GM18873 (cell line): ENCODE results near the gene CHCHD2.
"Not testable (repeated sequence)": the region's sequence is repeated elsewhere in the genome, so short reads cannot be mapped to it uniquely, and the experiment has no call there.

Source experiments
- ATAC-seq: cut with Tn5 transposase; IDR thresholded peaks from one replicate; pipeline ENCODE4 v1.9.1; 2021; ENCODE audit warnings: mild to moderate bottlenecking, moderate library complexity, moderate number of reproducible peaks; ENCODE audit not compliant: unreplicated experiment, low FRiP score

Gene CHCHD2, protein sequence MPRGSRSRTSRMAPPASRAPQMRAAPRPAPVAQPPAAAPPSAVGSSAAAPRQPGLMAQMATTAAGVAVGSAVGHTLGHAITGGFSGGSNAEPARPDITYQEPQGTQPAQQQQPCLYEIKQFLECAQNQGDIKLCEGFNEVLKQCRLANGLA

DNA sequence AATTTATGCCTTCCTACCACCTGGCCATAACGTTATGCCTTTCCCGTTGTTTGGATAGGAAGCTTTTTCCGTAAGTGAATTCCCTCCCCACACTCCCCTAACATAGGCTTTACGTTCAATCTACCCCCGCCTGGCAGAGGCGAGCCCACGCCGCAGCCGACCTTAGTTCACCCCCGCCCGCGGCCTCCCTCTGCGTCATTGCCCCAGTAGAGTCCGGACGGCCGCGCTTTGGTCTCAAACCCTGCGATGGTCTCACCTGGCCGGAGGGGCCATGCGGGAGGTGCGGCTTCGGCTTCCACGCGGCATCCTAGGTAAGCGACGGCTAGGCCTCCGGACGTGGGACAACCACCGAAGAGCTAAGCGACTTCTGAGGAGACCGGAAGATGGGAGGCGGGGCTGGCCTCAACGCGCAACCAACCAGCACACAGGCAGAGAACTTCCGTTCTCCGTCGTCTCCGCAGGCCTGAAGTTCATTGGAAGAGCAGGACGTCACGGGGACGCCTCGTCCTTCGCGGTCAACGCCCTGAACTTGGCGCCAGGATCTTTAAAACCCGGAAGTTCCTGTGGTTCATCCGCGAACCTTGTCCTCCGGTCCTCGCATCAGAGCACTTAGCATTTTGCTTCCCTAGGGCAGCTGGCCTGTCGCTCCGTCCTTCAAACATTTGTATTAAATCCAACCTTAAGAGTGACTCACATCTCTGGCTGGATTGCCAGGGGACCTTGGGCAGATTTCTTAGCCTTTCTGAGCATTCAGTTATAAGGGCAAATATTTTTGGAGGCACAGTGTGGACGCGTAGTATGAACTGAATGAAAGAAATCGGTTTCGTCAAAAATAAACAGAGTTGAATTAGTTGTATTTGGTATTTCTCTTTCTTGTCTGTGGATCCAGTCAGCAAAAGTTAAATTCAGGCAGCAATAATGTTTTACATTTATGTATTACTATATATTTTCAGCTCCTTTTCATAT lies at the start of gene CHCHD2:
CHCHD2 (minus strand) TSS at position 369 of the 966 bp plus-strand sequence; CDS start at position 306, 63 bp downstream.
- peak; percentile 99 for ATAC-seq

DNA sequence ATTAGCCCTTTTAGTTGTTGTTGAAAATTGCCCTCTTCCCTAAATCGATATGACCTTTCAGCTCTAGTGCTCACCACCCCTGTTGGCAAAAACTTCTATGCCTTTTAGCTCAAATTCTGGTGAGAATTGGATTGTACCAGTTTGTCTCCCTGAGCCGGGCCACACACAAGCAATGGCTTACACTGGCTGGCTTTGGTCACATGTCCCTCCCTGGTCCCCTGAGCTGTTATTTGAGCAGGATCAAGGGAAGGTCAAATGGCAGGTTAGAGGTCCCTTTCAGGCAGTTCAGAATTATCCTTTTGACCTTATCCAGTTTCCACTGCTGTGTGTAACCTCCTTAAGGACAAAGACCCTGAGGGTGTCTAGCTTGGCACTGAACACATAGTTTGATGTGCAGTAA lies 24.8 kb upstream of the CHCHD2 start:
- ATAC-seq: not testable (repeated sequence)

DNA sequence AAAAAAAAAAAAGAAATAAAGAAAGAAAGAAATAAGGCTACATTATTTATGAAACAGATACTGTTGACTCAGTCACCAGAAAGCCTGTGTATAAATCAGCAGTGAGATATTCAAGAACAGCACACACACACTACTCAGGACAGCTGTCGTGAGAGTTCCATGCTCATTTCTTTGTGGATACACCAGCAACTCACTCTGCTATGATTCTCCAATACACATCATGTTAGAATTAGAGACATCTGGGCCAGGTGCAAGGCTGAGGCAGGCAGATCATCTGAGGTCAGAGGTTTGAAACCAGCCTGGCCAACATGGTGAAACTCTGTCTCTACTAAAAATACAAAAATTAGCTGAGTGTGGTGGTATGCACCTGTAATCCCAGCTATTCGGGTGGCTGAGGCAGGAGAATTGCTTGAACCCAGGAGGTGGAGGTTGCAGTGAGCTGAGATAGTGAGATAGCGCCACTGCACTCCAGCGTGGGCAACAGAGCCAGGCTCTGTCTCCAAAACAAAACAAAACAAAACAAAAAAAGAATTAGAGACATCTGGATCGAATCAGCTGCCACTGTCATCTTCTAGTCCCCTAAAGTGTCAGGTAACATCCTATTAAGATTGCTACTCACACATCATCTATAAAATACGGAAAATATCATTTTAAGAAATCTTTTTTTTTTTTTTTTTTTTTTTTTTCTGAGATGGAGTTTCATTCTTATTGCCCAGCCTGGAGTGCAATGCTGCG lies 21.1 kb upstream of the CHCHD2 start:
- ATAC-seq: no peak

DNA sequence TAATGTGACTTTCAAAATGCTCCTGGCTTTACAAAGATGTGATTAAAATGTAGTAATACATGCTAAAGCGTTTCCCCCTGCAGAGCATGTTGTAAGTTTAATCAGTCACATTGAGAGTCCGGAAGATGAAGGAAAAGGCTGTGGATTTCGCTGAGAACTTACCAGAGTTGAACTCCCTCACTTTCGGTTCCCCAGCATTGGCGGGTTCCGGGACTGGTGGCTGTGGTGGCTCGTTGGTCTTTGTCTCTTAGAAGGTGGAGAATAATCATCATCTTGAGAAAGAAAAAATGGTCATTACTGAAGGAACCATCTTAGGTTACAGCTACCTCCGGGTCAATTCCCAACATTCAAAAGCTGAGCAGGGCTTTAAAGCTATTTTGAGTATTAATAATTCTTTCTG lies 19.6 kb upstream of the CHCHD2 start:
- no peak for ATAC-seq

DNA sequence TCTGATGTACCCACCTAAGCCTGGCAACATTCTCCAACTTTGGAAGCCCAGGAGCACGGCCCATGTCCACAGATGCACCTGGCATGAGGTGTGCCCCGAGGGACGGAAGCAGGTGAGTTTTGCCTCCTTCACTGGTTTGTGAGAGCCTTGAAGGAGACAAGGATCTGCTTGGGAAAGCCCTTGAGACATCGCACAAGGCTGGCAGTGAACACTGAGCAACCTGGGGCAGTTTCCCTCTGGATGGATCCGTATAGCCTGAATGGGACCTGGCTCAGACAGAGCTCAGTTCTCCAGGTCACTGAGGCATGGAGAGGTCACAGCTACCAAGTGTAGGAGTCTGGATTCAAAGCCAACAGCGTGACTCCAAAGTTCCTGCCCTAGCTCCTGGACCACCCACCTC lies 18.7 kb upstream of the CHCHD2 start:
- ATAC-seq: no peak

DNA sequence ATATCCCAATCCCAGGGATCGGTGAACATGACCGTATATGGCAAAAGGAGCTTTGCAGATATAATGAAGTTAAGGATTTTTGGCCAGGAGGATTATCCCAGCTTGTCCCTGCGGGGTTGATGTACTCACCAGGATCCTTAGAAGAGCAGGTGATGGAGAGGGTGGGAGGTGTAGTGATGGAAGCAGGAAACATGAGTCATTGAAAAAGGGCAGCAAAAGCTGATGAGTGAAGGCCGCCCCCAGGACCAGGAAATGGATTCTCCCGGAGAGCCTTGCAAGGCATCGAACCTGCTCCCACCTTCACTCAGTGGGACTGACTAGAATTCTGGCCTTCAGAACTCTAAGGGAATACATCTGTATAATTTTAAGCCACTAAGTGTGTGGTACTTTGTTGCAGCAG lies 15.2 kb upstream of the CHCHD2 start:
- no peak for ATAC-seq

DNA sequence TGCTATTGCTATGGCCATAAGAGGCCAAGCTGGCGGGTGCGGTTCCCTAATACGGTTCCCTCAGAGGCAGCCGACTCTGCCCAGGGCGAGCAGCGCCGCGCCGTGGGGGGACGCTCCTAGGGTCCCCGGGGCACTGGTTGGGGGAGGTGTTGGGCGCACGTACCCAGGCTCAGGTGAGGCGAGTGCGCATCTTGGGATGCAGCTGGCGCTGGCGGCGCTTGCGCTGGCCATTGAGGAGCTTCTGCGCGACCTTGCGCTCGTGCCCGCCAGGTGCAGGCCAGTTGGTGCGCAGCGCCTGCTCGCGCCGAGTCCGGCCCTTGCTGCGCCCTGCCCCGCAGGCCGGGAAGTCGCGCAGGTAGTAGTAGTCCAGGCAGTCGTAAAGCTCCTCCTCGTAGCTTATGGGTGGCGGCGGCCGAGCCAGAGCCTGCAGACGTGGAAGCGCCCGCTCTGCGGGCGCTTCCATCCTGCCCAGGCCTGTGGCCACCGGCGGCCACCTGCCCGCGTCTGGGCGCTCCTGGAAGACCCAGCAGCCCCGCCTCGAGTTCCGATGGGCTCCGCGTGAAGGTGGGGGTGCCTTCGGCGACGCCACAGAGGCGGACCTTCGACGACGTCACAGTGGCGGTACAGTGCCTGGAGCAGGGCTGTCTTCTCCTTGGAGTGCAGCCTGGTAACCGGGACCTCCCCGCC lies 9.7 kb upstream of the CHCHD2 start, which contains the start of gene NUPR2:
NUPR2 (minus strand) TSS at position 566 of the 687 bp plus-strand sequence; CDS start at position 463, 103 bp downstream.
- no peak for ATAC-seq

DNA sequence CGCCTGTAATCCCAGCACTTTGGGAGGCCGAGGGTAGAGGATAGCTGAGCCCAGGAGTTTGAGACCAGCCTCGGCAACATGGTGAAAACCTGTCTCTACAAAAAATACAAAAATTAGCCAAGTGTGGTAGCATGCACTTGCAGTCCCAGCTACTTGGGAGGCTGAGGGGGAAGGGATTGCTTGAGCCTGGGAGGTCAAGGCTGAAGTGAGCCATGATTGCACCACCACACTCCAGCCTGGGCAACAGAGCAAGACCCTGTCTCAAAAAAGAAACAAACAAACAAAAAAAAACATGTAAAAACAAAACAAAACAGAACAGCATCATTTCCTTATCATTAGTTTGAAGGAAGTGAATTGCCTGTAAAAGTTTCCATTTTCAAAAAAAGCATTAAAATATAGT lies 6.0 kb upstream of the CHCHD2 start:
- not testable (repeated sequence) for ATAC-seq

DNA sequence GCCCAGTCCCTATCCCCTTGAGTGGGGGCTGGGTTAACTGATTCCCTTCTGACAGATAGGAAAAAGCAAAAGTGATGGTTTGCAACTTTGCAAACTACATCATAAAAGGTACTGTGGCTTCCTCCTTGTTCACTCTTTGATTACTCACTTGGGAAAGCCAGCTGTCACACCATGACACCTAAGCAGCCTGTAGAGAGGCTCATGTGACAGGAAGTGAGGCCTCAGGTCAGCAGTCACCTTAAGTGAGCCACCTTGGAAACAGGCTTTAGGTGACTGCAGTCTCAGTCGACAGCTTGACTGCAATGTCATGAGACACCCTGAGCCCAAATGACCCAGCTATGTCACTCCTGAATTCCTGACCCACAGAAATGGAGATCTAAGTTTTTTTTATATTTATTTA lies 4.3 kb upstream of the CHCHD2 start:
- no peak for ATAC-seq

DNA sequence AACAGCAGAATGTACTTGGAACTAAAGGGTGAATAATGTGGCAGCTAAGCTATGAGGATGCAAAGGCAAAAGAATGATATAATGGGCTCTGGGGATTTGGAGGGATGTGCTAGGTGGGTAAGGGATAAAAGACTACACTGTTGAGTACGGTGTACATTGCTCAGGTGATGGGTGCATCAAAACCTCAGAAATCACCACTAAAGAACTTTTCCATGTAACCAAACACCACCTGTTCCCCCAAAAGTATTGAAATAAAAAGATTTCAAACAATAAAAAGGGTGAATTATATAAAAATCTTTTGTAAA lies 1.6 kb upstream of the CHCHD2 start:
- no peak for ATAC-seq

DNA sequence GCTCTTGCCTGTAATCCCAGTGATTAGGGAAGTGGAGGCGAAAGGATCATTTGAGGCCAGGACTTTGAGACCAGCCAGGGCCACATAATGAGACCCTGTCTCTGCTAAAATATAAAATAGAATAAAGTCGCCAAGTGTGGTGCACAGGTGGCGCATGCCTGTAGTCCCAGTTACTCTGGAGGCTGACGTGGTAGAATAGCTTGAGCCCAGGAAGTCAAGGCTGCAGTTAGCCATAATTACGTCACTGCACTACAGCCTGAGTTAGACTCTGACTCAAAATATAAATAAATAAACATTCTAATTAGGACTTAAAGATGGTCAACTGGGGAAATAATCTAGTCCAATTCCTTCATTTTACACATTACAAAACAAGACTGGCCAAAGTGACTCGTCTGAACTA lies 768 bp downstream of the CHCHD2 start:
- no peak for ATAC-seq

DNA sequence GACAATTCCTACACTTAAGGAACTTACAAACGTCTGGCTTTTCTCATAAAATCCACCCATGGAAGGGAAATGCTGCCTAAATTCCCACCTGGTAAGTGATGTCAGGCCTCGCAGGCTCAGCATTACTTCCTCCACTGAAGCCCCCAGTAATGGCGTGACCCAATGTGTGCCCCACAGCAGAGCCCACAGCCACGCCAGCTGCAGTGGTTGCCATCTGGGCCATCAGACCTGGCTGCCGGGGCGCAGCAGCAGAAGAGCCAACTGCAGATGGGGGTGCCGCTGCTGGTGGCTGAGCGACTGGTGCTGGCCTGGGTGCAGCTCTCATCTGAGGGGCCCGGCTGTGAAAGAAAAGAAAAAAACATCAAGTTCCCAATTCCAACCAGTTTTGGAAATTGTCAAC lies 2.1 kb downstream of the CHCHD2 start:
- not testable (repeated sequence) for ATAC-seq

DNA sequence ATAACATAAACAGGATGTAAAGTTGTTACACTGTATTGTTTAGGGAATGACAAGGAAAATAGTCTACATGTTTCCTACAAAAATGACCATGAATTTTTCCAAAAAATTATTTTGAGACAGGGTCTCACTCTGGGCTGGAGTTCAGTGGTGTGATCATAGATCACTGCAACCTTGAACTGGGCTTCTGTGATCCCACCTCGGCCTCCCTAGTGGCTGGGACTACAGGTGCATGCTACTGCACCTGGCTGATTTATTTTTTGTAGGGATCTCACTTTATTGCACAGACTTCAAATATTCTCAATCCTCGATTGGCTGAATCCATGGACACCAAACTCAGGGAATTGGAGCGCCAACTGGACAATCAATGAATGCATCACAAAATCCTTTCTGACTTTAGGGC lies 6.6 kb downstream of the CHCHD2 start:
- ATAC-seq: no peak

DNA sequence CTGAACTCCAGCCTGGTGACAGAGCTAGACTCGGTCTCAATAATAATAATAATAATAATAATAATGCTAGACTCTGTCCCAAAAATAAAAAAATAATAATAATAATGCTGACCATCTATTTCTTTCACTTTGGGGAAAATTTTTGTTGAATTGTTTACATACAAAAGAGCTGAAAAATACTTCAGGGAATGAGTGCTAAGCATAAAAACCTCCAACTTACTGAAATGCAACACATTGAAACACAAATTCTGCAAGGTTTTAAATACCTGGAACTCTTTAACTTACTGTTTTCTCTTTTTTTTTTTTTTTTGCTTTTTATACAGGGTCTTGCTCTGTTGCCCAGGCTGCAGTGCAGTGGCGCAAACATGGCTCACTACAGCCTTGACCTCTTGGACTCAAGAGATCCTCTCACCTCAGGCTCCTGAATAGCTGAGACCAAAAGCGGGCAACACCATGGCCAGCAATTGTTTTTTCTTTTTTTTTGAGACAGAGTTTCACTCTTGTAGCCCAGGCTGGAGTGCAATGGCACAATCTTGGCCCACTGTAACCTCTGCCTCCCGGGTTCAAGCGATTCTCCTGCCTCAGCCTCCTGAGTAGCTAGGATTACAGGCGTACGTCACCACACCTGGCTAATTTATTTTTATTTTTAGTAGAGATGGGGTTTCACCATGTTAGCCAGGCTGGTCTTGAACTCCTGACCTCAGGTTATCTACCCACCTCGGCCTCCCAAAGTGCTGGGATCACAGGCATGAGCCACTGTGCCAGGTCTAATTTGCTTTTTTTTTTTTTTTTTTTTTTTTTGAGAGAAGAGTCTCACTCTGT lies 7.9 kb downstream of the CHCHD2 start:
- ATAC-seq: not testable (repeated sequence)

DNA sequence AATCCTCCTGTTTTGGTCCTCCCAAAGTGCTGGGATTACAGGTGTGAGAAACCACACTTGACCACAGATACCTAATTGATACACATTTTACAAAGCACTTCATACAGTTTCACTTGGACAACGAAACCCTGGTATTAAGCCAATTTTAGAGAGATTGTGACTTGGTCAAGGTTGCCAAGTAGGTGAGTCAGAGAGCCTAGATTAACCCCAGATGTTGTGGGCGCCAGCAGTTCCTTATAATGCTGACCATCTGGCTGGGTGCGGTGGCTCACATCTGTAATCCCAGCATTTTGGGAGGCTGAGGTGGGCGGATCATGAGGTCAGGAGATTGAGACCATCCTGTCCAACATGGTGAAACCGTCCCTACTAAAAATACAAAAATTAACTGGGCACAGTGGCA lies 8.6 kb downstream of the CHCHD2 start:
- no peak for ATAC-seq

DNA sequence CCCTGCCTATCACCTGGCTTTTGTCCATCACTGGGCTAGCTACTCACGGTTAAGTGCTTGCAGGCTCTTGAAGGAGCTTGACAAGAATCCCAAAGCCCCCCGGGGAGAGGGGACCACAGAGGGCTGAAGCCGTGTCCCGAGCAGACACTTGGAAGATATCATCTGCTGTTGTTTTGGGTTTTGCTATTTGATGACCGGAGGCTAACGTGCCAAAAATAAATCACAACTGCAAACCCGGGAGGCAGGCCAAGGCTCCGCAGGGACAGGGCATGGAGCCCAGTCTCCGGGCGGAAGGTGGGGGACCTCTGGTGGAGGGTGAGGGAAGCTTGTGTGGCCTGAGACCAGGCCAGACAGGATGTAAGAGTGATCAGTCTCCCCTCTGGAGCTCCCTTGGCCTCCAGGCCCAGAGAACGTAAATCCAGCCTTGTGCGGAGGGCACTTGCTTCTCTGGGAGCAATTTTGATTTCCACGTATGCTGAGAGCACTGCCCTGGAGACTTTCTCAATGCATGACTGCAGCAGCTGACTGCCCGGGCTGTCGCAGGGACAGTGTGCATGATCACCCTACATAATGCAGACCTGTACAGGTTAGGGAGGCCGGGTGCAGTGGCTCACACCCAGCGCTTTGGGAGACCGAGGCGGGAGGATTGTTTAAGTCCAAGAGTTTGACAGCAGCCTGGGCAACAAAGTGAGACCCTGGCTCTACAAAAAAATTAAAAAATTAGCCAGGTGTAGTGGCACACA lies 13.3 kb downstream of the CHCHD2 start, which contains the start of gene PHKG1:
PHKG1 (minus strand) TSS at position 164 of the 743 bp plus-strand sequence. CDS start 4,011 bp downstream, outside the sequence.
- ATAC-seq: no peak

DNA sequence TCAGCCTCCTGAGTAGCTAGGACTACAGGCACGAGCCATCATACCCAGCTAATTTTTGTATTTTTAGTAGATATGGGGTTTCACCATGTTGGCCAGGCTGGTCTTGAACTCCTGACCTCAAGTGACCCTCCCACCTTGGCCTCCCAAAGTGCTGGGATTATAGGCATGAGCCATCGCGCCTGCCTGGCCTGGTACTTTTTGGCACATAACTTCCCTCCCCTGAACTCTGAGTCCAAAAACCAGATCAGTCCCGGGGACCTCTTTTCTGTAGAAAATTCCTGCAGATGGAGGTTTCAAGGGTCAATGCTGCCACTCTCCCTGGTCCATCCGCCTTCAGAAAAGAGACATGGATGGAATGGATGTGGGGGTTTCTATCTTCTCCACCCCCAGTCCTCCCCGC lies 13.9 kb downstream of the CHCHD2 start:
- not testable (repeated sequence) for ATAC-seq

DNA sequence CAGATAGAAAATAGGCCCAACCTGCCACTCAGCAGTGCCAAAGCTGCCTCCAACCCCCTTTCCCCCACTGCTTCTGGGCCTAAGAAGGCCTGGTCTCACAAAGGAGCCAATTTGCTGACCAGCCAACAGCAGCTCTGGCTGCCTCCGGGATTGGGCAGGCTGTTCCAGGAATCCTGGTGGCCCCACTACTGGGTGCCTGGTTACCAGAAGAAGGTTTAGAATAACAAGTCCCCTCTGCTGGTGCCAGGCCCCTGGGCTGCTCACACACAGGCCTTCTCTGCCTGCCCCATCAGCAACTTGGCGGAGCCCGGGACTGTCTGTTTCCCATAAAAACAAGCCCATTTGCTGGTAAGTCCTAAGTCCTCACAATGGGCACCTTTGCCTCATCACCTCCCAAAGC lies 14.7 kb downstream of the CHCHD2 start:
- no peak for ATAC-seq

DNA sequence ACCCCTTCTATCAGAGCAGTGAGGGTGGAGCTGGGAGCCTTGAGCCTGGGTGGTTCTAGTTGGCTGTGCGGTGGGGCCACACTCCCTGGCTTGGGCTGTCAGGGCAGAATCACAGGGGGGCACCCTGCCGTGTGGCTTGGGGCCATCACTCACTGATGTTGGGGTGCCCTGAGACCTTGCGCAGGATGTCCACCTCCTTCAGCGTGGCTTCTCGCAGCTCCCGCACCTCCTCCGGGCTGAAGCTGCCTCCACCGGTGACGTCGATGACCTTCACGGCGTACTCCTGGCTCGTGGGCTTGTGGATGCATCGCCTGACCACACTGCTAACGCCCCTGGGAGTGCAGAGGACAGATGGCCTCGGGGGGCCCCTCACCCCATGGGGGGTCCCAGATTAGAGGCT lies 18.8 kb downstream of the CHCHD2 start:
- ATAC-seq: no peak
